A549 (cell line): ENCODE measurements around the gene FRAT2. TPM values are rescaled to one million over a fixed set of nuclear protein-coding genes. Genes with fewer than 3 reads are reported as not detected.

Experiments
- ATAC-seq, 2 experiments: fragments of 200-7000 bp in 1 of 2; fragments of >200 bp in 1 of 2; cut with Nextera tagmentation in 1 of 2; cut with Tn5 transposase in 1 of 2; 3 replicates each; pipeline versions ENCODE4 v1.8.0 to v1.9.1; 2018 to 2020; ENCODE audit warnings: mild to moderate bottlenecking in 1 of 2, moderate library complexity in 1 of 2
- CTCF ChIA-PET: fragments of 300-600 bp; sonication (Branson Sonifier 250); formaldehyde crosslinking; extraction: SDS; loops from one replicate; lab custom pipeline; 2021; ENCODE audit warnings: antibody characterized with exemption, inconsistent platforms; lab: Yijun Ruan, JAX
- POLR2A ChIA-PET: fragments of 350-600 bp; formaldehyde crosslinking; extraction: SDS; loops from one replicate; lab custom pipeline; 2021; ENCODE audit warnings: antibody characterized with exemption, inconsistent platforms; lab: Yijun Ruan, JAX
- DNase-seq, 2 experiments: peaks; one replicate each; pipeline versions ENCODE4 v3.0.0 to v3.0.0-alpha.2; 2011 to 2016; ENCODE audit warnings: low read depth in 1 of 2, low spot score in 1 of 2
- FAIRE-seq: peaks from 2 replicates; lab custom pipeline; 2011; peaks lifted over from hg19 to GRCh38; lab: Jason Lieb, UNC
- H3K27ac ChIP-seq, 2 experiments: fragments of >200 bp; sonication (Bioruptor Twin); formaldehyde crosslinking; 3 replicates each; pipeline ENCODE4 v1.5.1; 2016 to 2017
- H3K4me1 ChIP-seq: fragments of >200 bp; sonication (Bioruptor Twin); formaldehyde crosslinking; 3 replicates; pipeline ENCODE4 v1.6.1; 2016
- H3K4me2 ChIP-seq: fragments of >200 bp; sonication (Bioruptor Twin); formaldehyde crosslinking; 3 replicates; pipeline ENCODE4 v1.6.1; 2016
- H3K4me3 ChIP-seq: fragments of >200 bp; sonication (Bioruptor Twin); formaldehyde crosslinking; 3 replicates; pipeline ENCODE4 v1.5.1; 2016
- H3K9me3 ChIP-seq: fragments of >200 bp; sonication (Bioruptor Twin); formaldehyde crosslinking; 3 replicates; pipeline ENCODE4 v1.6.1; 2016
- BHLHE40 ChIP-seq: IDR thresholded peaks from 2 replicates; pipeline ENCODE4 v1.6.1; 2012; ENCODE audit warnings: low read depth, low read length, inconsistent platforms
- CBX8 ChIP-seq: fragments of 200-600 bp; sonication (generic); IDR thresholded peaks from 2 replicates; pipeline ENCODE4 v1.6.1; 2016
- CEBPB ChIP-seq, 2 experiments: fragments of >200 bp in 1 of 2; sonication (Bioruptor Twin) in 1 of 2; formaldehyde crosslinking in 1 of 2; IDR thresholded peaks; 2 replicates each; pipeline ENCODE4 v1.6.1; 2012 to 2016
- CHD2 ChIP-seq: fragments of 150-350 bp; IDR thresholded peaks from 2 replicates; pipeline ENCODE4 v1.6.1; 2014; ENCODE audit warnings: low read length; ENCODE audit not compliant: partially characterized antibody
- CHD4 ChIP-seq: fragments of 200-600 bp; sonication (generic); IDR thresholded peaks from 2 replicates; pipeline ENCODE4 v1.6.1; 2016; ENCODE audit warnings: antibody characterized with exemption, mild to moderate bottlenecking, borderline replicate concordance
- FOSL2 ChIP-seq, 2 experiments: fragments of 450-650 bp in 1 of 2; fragments of >200 bp in 1 of 2; sonication (Bioruptor Twin) in 1 of 2; formaldehyde crosslinking; IDR thresholded peaks; 2 replicates each; pipeline versions ENCODE4 v1.5.0 to v1.6.1; 2016 to 2020; ENCODE audit warnings: mild to moderate bottlenecking in 1 of 2, moderate library complexity in 1 of 2
- HEYL ChIP-seq: fragments of 250-450 bp; sonication (Bioruptor Pico); IDR thresholded peaks from 2 replicates; pipeline ENCODE4 v1.8.0; 2021; ENCODE audit warnings: mild to moderate bottlenecking, moderate library complexity
- HOXB5 ChIP-seq: fragments of 250-450 bp; sonication (Bioruptor Pico); IDR thresholded peaks from 2 replicates; pipeline ENCODE4 v1.5.0; 2020; ENCODE audit warnings: mild to moderate bottlenecking, moderate library complexity
- JUNB ChIP-seq: fragments of >200 bp; sonication (Bioruptor Twin); formaldehyde crosslinking; IDR thresholded peaks from 2 replicates; pipeline ENCODE4 v1.6.1; 2016
- MYC ChIP-seq: IDR thresholded peaks from 2 replicates; pipeline ENCODE4 v1.6.1; 2012; ENCODE audit warnings: mild to moderate bottlenecking, inconsistent platforms, low read length, improper control_type of control experiment, borderline replicate concordance
- NPAS2 ChIP-seq: fragments of 250-450 bp; sonication (Bioruptor Pico); IDR thresholded peaks from 2 replicates; pipeline ENCODE4 v1.8.0; 2022; ENCODE audit warnings: mild to moderate bottlenecking, moderate library complexity, borderline replicate concordance
- PHF8 ChIP-seq: fragments of 200-600 bp; sonication (generic); IDR thresholded peaks from 2 replicates; pipeline ENCODE4 v1.6.1; 2016; ENCODE audit warnings: low read depth, mild to moderate bottlenecking, antibody characterized with exemption, moderate library complexity, borderline replicate concordance
- POLR2AphosphoS2 ChIP-seq: conservative IDR thresholded peaks from 2 replicates; pipeline ENCODE4 v1.6.1; 2012; ENCODE audit warnings: low read length, improper control_type of control experiment, inconsistent platforms
- RAD21 ChIP-seq, 2 experiments: fragments of >200 bp in 1 of 2; sonication (Bioruptor Twin) in 1 of 2; formaldehyde crosslinking in 1 of 2; IDR thresholded peaks in 1 of 2; conservative IDR thresholded peaks in 1 of 2; 2 replicates in 1 of 2; 3 replicates in 1 of 2; pipeline ENCODE4 v1.6.1; 2012 to 2018; ENCODE audit warnings: inconsistent platforms in 1 of 2
- RARB ChIP-seq: fragments of 250-450 bp; sonication (Bioruptor Pico); IDR thresholded peaks from 2 replicates; pipeline ENCODE4 v1.8.0; 2021; ENCODE audit warnings: mild to moderate bottlenecking, moderate library complexity
- RFX5 ChIP-seq: fragments of 450-650 bp; IDR thresholded peaks from 2 replicates; pipeline ENCODE4 v1.7.1; 2014; ENCODE audit warnings: antibody characterized with exemption, mild to moderate bottlenecking, moderate library complexity
- SMC3 ChIP-seq: fragments of >200 bp; sonication (Bioruptor Twin); formaldehyde crosslinking; IDR thresholded peaks from 3 replicates; pipeline ENCODE4 v1.6.1; 2018; ENCODE audit warnings: inconsistent platforms
- TFCP2L1 ChIP-seq: fragments of 250-450 bp; sonication (Bioruptor Pico); IDR thresholded peaks from 2 replicates; pipeline ENCODE4 v1.5.0; 2021; ENCODE audit warnings: mild to moderate bottlenecking
- ZFP36 ChIP-seq: fragments of 450-650 bp; IDR thresholded peaks from 2 replicates; pipeline ENCODE4 v1.6.1; 2014; ENCODE audit warnings: borderline replicate concordance; ENCODE audit not compliant: partially characterized antibody
- ZNF302 ChIP-seq: fragments of 250-450 bp; sonication (Bioruptor Pico); IDR thresholded peaks from 2 replicates; pipeline ENCODE4 v1.9.0; 2021; ENCODE audit warnings: inconsistent platforms, mild to moderate bottlenecking, moderate library complexity
- WGBS: methylation state at CpG from one replicate; pipeline ENCODE4 v1.1.6; 2017; ENCODE audit errors: missing lambda C conversion rate; 5-methylcytosine and 5-hydroxymethylcytosine counted together
- polyA plus RNA-seq, 4 experiments: library from polyadenylated mRNA; depleted of rRNA in 3 of 4; stranded (reverse); fragments of >200 nt; fragmentation: RNase III in 1 of 4; extraction: RNeasy Plus Mini Kit Qiagen cat#74134 plus additional on column Dnase treatment in 1 of 4; gene quantifications; 2 replicates in 3 of 4; 3 replicates in 1 of 4; pipeline ENCODE4 v1.2.3, GENCODE V29; 2011 to 2017
- TF ChIP-seq, protein P1 (sequence below): fragments of >200 bp; sonication (Bioruptor Twin); formaldehyde crosslinking; IDR thresholded peaks from 3 replicates; pipeline ENCODE4 v1.5.1; 2016
- TF ChIP-seq, protein P2 (sequence below): IDR thresholded peaks from 2 replicates; pipeline ENCODE4 v1.6.1; 2012; ENCODE audit warnings: low read depth, borderline replicate concordance
- TF ChIP-seq, protein P3 (sequence below): fragments of >200 bp; sonication (Bioruptor Twin); formaldehyde crosslinking; IDR thresholded peaks from 2 replicates; pipeline ENCODE4 v1.6.1; 2016
- TF ChIP-seq, protein P4 (sequence below): fragments of >200 bp; sonication (Bioruptor Twin); formaldehyde crosslinking; IDR thresholded peaks from 3 replicates; pipeline ENCODE4 v1.6.1; 2016
- TF ChIP-seq, protein P5 (sequence below): fragments of 250-450 bp; sonication (Bioruptor Pico); IDR thresholded peaks from 2 replicates; pipeline ENCODE4 v1.5.0; 2021; ENCODE audit warnings: mild to moderate bottlenecking, moderate library complexity, borderline replicate concordance

Gene FRAT2
- polyA plus RNA-seq, 2 of the 4 experiments (the other 2 are of a cell fraction): 4.1 to 5.0 TPM

DNA sequence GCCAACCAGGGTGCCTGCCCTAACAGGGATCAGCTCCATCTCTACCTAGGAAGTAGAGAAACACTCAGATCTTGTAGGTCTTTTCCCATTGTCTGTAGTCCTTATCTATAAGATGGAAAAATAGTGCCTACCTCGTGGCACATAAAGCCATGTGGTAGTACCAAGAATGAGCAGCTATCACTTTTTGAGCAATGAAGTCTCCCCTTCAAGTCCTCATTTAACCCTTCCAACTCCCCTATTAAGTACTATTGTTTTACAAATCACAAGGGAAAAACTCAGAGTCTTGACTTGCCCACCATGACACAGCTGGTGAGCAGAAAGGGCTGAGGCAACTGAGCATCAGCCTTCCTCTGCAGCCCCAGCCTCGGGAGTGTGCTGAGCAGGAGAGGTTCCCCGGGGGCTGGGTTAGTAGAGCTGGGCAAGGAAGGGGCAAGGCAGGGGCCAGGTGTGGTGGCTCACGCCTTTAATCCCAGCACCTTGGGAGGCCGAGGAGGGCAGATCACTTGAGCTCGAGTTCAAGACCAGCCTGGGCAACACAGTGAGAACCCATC lies 3.3 kb downstream of the FRAT2 start:
- FAIRE-seq (no peak), ATAC-seq (no peak), DNase-seq (no peak)
- Histone ChIP-seq H3K4me3 (no peak overlapping the region), H3K27ac (no peak overlapping the region), H3K4me1 (peaks cover 48% of the 10 kb centered on the region), H3K9me3 (no peaks in the 10 kb centered on the region)
- POLR2A ChIA-PET: interaction anchor here (0.6 kb wide), 1 partner anchor 94 kb away, joined by 3 read pairs; no protein-coding TSS in a partner anchor
- TF ChIP-seq, protein P1, sequence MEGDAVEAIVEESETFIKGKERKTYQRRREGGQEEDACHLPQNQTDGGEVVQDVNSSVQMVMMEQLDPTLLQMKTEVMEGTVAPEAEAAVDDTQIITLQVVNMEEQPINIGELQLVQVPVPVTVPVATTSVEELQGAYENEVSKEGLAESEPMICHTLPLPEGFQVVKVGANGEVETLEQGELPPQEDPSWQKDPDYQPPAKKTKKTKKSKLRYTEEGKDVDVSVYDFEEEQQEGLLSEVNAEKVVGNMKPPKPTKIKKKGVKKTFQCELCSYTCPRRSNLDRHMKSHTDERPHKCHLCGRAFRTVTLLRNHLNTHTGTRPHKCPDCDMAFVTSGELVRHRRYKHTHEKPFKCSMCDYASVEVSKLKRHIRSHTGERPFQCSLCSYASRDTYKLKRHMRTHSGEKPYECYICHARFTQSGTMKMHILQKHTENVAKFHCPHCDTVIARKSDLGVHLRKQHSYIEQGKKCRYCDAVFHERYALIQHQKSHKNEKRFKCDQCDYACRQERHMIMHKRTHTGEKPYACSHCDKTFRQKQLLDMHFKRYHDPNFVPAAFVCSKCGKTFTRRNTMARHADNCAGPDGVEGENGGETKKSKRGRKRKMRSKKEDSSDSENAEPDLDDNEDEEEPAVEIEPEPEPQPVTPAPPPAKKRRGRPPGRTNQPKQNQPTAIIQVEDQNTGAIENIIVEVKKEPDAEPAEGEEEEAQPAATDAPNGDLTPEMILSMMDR: no peak
- TF ChIP-seq ZFP36 (no peak), POLR2AphosphoS2 (no peak), RARB (CRISPR knock-in tag) (no peak), TFCP2L1 (no peak), FOSL2 (IDR thresholded peaks at IDR 0.05) (no peak), FOSL2 (CRISPR knock-in tag; IDR thresholded peaks at IDR 0.05) (no peak), CBX8 (no peak), PHF8 (no peak), HEYL (no peak), CEBPB (IDR thresholded peaks at IDR 0.05) (no peak), RFX5 (no peak)
- TF ChIP-seq, protein P2, sequence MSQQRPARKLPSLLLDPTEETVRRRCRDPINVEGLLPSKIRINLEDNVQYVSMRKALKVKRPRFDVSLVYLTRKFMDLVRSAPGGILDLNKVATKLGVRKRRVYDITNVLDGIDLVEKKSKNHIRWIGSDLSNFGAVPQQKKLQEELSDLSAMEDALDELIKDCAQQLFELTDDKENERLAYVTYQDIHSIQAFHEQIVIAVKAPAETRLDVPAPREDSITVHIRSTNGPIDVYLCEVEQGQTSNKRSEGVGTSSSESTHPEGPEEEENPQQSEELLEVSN: no peak
- TF ChIP-seq, protein P3, sequence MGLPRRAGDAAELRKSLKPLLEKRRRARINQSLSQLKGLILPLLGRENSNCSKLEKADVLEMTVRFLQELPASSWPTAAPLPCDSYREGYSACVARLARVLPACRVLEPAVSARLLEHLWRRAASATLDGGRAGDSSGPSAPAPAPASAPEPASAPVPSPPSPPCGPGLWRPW: no peak
- TF ChIP-seq, all 56 proteins: peak for 0
- 92% methylated on average over 6 of the region's 6 CpGs for WGBS
- CTCF ChIA-PET: interaction anchor here (0.6 to 2.2 kb wide), 4 partner anchors 9 to 53 kb away, joined by 5 to 10 read pairs (median 6); no protein-coding TSS in a partner anchor
- no peak overlapping the region for H3K4me2 ChIP-seq

DNA sequence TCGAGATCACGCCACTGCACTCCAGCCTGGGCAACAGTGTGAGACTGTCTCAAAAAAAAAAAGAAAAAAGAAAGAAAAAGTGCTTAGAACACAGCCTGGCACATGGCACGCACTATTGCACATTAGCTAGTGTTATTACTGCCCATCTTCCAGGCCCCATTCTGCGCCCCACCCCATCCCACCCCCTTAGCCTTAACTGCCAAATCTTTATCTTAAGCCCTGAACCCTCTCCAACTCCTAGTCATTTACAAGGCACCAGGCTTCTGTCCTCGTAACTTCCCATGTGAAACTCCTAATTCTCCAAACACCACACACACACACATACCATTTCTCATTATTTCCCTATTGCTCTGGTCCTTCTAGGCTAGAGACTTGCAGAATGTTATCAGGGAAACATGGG lies 4.8 kb downstream of the FRAT2 start:
- CTCF ChIA-PET: interaction anchor here (1.7 kb wide), 1 partner anchor 38 kb away, joined by 4 read pairs; the partner anchor contains the start of gene ARHGAP19
- TF ChIP-seq BHLHE40 (no peak), ZFP36 (no peak), JUNB (no peak), NPAS2 (no peak), CHD4 (no peak), SMC3 (no peak), MYC (no peak), RARB (CRISPR knock-in tag) (no peak), CEBPB (IDR thresholded peaks at IDR 0.05) (no peak), RAD21 (conservative IDR thresholded peaks at IDR 0.05 in 1 of 2, IDR thresholded peaks at IDR 0.05 in 1 of 2) (no peak), ZNF302 (CRISPR knock-in tag) (no peak), CHD2 (no peak), HOXB5 (no peak)
- TF ChIP-seq, protein P4, sequence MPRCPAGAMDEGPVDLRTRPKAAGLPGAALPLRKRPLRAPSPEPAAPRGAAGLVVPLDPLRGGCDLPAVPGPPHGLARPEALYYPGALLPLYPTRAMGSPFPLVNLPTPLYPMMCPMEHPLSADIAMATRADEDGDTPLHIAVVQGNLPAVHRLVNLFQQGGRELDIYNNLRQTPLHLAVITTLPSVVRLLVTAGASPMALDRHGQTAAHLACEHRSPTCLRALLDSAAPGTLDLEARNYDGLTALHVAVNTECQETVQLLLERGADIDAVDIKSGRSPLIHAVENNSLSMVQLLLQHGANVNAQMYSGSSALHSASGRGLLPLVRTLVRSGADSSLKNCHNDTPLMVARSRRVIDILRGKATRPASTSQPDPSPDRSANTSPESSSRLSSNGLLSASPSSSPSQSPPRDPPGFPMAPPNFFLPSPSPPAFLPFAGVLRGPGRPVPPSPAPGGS: no peak
- TF ChIP-seq, protein P5, sequence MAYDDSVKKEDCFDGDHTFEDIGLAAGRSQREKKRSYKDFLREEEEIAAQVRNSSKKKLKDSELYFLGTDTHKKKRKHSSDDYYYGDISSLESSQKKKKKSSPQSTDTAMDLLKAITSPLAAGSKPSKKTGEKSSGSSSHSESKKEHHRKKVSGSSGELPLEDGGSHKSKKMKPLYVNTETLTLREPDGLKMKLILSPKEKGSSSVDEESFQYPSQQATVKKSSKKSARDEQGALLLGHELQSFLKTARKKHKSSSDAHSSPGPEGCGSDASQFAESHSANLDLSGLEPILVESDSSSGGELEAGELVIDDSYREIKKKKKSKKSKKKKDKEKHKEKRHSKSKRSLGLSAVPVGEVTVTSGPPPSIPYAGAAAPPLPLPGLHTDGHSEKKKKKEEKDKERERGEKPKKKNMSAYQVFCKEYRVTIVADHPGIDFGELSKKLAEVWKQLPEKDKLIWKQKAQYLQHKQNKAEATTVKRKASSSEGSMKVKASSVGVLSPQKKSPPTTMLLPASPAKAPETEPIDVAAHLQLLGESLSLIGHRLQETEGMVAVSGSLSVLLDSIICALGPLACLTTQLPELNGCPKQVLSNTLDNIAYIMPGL (CRISPR knock-in tag): no peak
- TF ChIP-seq, protein P2: no peak
- TF ChIP-seq, all 56 proteins: peak for 0
- H3K4me3 ChIP-seq: no peak overlapping the region
- POLR2A ChIA-PET: no interaction called here
- no peak overlapping the region for H3K4me2 ChIP-seq
- 95% methylated on average over 5 of the region's 5 CpGs for whole genome bisulfite sequencing
- no peak for FAIRE-seq
- ATAC-seq: no peak
- H3K9me3 ChIP-seq: no peaks in the 10 kb centered on the region
- peaks cover 50% of the 10 kb centered on the region for H3K4me1 ChIP-seq
- DNase-seq: no peak
- H3K27ac ChIP-seq: no peak overlapping the region
